Spleen (tissue), 7 donors: ENCODE measurements around the gene ZMYND8.
"Not testable (repeated sequence)": the region's sequence is repeated elsewhere in the genome, so short reads cannot be mapped to it uniquely, and the experiment has no call there.

Experiments used
- CTCF ChIP-seq, 11 experiments: fragments of 200-600 bp in 7 of 11; fragments of 450-650 bp in 4 of 11; sonication (generic) in 4 of 11; IDR thresholded peaks in 8 of 11; conservative IDR thresholded peaks in 3 of 11; 1 replicate in 7 of 11; 2 replicates in 4 of 11; pipeline versions ENCODE4 v1.4.0 to v1.8.0; 2016 to 2021; ENCODE audit warnings: antibody characterized with exemption in 11 of 11, inconsistent platforms in 4 of 11, mild to moderate bottlenecking in 1 of 11
- POLR2AphosphoS5 ChIP-seq, 3 donors: sonication (generic); formaldehyde crosslinking; IDR thresholded peaks; one replicate each; pipeline ENCODE4 v1.5.1; 2017; ENCODE audit warnings: antibody characterized with exemption in 3 of 3
- donor health status: DM: no; HTN: no; CAD: no; lungs with moderate emphysema.
- donor health status: DM: no; HTN: no; CAD: no.
- donor health status: DM: no; HTN: no; CAD: no.

- not testable (repeated sequence) for TF ChIP-seq CTCF (IDR thresholded peaks at IDR 0.05 in 8 of 11, conservative IDR thresholded peaks at IDR 0.05 in 3 of 11); POLR2AphosphoS5 (IDR thresholded peaks at IDR 0.05)
Measured at GRCh38 chr20:47307569-47307968, 48.9 kb downstream of the ZMYND8 start.
